Measurements from ENCODE around the gene TK2. TPM values are rescaled to one million over a fixed set of nuclear protein-coding genes. Genes with fewer than 3 reads are reported as not detected.

TK2 gene
- total RNA-seq, 1 donor from 2014 or later, result 13.7 TPM

DNA sequence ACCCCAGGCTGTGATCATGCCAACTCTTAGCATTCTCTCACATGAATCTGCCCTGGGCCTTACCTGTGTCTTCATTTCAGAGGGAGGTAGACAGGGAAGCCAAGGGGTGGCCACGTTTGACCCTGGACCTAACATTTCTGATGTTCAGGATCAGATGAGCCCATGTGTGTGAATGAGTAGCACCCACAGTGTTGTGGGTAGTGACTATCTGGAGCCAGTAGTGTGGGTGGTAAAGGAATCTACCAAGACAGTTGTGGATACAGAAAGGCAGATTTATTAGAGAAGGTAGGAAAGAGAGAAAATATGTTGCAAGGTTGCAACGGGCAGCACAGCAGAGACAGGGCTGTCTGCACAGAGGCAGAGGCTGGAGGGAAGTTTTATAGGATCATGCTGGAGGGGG lies 60.5 kb downstream of the TK2 start:
- TF ChIP-seq CTCF (conservative IDR thresholded peaks at IDR 0.05; ENCODE audit: low read depth, low read length), result no peak
- DNase-seq (ENCODE audit: low read depth), result no peak

GRCh38 chr16:66488505-66488904 lies 61.4 kb downstream of the TK2 start:
- no peak for DNase-seq (ENCODE audit: low read depth)
- no peak overlapping the region for H3K4me3 ChIP-seq (ENCODE audit: low read depth, low read length)
- no peak for TF ChIP-seq CTCF (conservative IDR thresholded peaks at IDR 0.05; ENCODE audit: low read depth, low read length)

More for the DNA sequence above, 60.5 kb downstream of the TK2 start:
- H3K4me3 ChIP-seq (ENCODE audit: low read depth, low read length), result no peak overlapping the region

DNA sequence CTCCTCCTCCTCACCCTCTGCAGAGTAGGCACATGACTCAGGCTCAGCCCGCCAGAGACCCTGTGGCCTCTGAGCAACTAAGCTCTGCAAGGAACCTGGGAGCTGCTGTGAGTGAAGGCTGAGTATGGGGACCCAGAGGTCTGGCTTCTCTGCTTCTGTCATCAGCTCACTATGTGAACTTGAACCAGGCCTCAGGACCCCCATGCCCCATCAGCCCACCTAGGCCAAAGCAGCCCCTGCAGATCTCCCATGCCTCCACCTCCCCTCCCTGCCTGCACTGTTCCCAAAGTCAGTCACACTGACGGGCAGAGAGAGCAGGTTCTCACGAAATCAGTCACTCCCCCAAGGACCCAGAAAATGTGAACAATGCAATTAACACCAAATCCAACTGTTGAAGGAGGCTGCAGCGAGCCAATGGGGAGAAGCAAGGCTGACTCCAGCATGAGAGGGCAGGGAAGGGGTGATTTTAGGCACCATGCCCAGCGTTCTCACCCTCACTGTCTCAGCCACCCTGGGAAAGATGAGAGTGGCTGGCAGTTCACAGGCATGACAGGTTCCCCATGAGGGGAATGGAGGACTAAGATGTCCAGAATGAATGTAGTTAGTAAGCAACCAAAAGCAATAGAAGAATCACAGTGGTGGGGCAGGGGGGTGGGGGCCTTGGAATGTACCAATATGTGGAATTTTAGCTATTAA lies 62.2 kb downstream of the TK2 start:
- no peak for TF ChIP-seq CTCF (conservative IDR thresholded peaks at IDR 0.05; ENCODE audit: low read depth, low read length)
- no peak overlapping the region for H3K4me3 ChIP-seq (ENCODE audit: low read depth, low read length)
- DNase-seq (ENCODE audit: low read depth), result no peak

DNA sequence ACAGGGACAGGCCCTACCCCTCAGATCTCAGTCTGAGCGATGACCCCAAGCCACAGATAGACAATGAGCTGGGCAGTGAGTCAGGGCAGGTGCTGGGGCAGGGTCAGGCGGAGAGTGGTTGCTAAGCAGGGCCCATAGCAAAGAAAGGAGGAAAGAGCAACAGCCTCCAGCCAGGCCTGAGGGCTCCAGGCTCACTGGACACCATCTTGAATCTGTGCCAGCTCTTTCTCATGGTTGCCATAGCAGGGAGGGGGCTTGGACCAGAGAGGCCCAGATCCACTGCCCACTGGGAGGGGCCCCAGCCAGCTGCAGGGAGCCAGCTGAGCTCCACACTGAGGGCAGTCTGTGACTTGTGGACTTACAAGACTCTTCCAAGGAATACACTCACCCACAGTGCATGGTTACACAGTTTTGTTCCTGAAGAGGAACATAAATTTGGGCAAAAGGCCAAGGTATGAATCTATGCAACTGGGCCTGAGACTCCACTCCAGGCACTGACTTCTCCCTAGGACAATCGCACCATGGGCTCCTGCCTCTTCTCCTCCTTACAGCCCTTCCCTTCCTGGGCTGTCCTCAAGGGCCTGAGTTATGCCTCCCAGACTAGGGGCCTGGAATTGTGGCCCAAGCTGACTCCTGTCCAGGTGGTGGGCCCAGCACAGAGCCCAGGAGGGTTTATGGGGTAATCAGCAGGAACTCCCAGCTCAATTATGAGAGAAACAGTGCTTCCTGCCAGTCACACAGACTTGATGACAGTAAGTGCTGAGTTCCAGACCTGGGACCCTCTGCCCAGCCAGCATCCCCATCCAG lies 62.9 kb downstream of the TK2 start:
- H3K4me3 ChIP-seq (ENCODE audit: low read depth, low read length), result no peak overlapping the region
- TF ChIP-seq CTCF (conservative IDR thresholded peaks at IDR 0.05; ENCODE audit: low read depth, low read length), result no peak
- DNase-seq (ENCODE audit: low read depth), result no peak

DNA sequence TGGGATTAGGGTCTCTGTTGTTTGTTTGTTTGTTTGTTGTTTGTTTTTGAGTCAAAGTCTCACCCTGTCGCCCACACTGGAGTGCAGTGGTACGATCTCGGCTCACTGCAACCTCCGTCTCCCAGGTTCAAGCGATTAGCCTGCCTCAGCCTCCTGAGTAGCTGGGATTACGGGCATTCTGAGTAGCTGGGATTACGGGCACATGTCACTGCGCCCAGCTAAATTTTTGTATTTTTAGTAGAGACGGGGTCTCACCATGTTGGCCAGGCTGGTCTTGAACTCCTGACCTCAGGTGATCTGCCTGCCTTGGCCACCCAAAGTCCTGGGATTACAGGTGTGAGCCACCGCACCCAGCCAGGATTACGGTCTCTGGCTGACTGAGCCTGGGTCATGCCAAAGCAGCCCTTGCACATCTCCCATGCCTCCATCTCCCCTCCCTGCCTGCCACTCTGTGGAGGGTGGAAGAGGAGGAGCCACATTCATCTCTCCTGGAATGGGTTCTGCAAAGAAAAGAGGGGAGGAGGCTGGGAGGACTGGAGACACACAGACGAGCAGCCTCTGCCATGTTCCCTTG lies 63.6 kb downstream of the TK2 start:
- no peak overlapping the region for H3K4me3 ChIP-seq (ENCODE audit: low read depth, low read length)
- DNase-seq (ENCODE audit: low read depth), result no peak
- TF ChIP-seq CTCF (conservative IDR thresholded peaks at IDR 0.05; ENCODE audit: low read depth, low read length), result no peak

DNA sequence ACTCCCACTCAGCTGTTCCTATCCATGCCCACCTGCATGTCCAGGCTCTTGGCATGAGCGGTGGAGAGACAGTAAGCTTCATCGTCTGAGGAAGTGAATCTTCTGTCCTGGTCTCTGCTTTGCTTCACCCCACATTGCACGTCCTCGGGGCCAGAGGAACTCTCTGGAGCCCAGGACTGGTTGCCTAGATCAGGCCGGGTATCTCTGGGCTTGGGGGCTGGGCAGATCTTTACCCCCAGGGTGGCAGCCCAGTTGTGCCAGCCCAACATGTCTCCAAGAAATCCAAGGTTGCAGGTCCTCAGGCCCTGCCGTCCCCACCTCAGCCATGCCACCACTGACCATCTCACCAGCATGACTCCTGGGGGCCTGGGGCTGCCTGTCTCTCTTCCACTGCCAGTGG lies 64.5 kb downstream of the TK2 start:
- H3K4me3 ChIP-seq (ENCODE audit: low read depth, low read length), result no peak overlapping the region
- TF ChIP-seq CTCF (conservative IDR thresholded peaks at IDR 0.05; ENCODE audit: low read depth, low read length), result no peak
- no peak for DNase-seq (ENCODE audit: low read depth)

Measured in epithelial cell of proximal tubule (primary cell).